ENCODE results near the gene PRDM16.

PRDM16 gene

DNA sequence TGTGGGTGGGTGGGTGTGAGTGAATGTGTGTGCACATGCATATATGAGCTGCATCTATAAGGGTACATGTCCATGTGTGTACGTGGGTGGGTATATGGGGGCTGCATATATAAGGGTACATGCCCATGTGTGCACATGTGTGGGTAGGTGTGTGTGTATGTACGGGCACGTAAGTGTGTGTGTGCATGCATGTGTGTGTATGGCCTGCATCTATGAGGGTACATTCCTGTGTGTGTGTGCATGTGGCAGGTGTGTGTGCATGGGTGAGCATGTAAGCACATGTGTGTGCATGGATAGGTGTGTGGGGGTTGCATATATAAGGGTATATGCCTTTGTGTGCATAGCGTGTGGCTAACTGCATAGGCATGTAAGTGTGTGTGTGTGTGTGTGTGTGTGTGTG lies 204.4 kb downstream of the PRDM16 start:
- 95% methylated on average over 4 of the region's 4 CpGs for WGBS
- no peak overlapping the region for H2BK5ac ChIP-seq (ENCODE audit: low read depth, low read length, poor library complexity, severe bottlenecking)
- no peak overlapping the region for H3K4me3 ChIP-seq (ENCODE audit: insufficient read depth in 1 of 2, low read depth in 1 of 2, low read length in 2 of 2)

DNA sequence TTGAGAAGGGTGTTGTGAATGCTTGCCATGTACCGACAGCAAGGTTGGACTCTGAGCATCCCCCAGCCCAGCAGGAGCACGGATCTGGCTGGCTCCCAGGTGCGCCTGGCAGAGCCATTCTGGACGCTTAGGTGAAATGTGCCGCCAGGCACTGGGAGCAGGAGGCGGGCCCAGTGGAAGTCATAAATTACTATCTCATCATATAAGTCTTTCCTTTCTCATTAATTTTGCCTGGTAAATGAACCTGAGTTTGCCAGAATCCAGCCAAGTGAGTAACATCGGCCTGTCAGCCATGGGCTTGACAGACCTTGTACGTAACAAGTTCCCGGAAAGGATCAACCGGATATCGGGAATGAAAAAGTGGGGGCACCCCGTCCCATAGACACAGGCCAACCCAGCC lies 206.0 kb downstream of the PRDM16 start:
- H3K36me3 ChIP-seq (ENCODE audit: control insufficient read depth in 1 of 2, insufficient read depth in 2 of 2, low read depth in 1 of 2, low read length in 2 of 2) = no peaks in the 10 kb centered on the region
- no peak overlapping the region for H3K4me2 ChIP-seq (ENCODE audit: low read length, poor library complexity, severe bottlenecking)
- H3K79me1 ChIP-seq (replicated peaks; ENCODE audit: low read length, poor library complexity, severe bottlenecking) = no peaks in the 10 kb centered on the region
- no peak overlapping the region for H3K9ac ChIP-seq (ENCODE audit: low read length)
- H2BK15ac ChIP-seq (ENCODE audit: low read depth, poor library complexity, severe bottlenecking) = no peak overlapping the region
- no peak overlapping the region for H2BK120ac ChIP-seq (ENCODE audit: low read depth, low read length)
- H3K27ac ChIP-seq (ENCODE audit: low read length, poor library complexity, severe bottlenecking) = no peak overlapping the region
- H3K9me3 ChIP-seq (ENCODE audit: control insufficient read depth, low read length) = no peaks in the 10 kb centered on the region
- no peak overlapping the region for H4K91ac ChIP-seq (ENCODE audit: low read length)
- H3K4ac ChIP-seq (ENCODE audit: low read depth in 1 of 2, low read length in 2 of 2) = no peak overlapping the region
- no peak overlapping the region for H2AK5ac ChIP-seq (ENCODE audit: low read length, severe bottlenecking)
- H3K27me3 ChIP-seq (ENCODE audit: control insufficient read depth in 1 of 2, insufficient read depth in 1 of 2, low read length in 2 of 2) = peaks cover 0 to 65% of the 10 kb centered on the region in 2 experiments
- H3K4me1 ChIP-seq (ENCODE audit: control insufficient read depth, insufficient read depth, low read depth, low read length) = no peaks in the 10 kb centered on the region
- no peak overlapping the region for H2AFZ ChIP-seq (ENCODE audit: low read depth, low read length)
- H3K23ac ChIP-seq (ENCODE audit: low read length in 2 of 2) = no peak overlapping the region
- no peak overlapping the region for H3K4me3 ChIP-seq (ENCODE audit: insufficient read depth in 1 of 2, low read depth in 1 of 2, low read length in 2 of 2)
- no peak overlapping the region for H2BK12ac ChIP-seq (ENCODE audit: low read length in 2 of 2)
- H3K18ac ChIP-seq (ENCODE audit: low read depth in 1 of 2, low read length in 2 of 2) = no peak overlapping the region
- WGBS = 91% methylated on average over 11 of the region's 12 CpGs
- DNase-seq = no peak
- no peak overlapping the region for H3K14ac ChIP-seq (ENCODE audit: low read length in 2 of 2)
- H4K8ac ChIP-seq (ENCODE audit: low read length) = no peak overlapping the region
- no peak overlapping the region for H2BK5ac ChIP-seq (ENCODE audit: low read depth, low read length, poor library complexity, severe bottlenecking)

More for the DNA sequence above, 204.4 kb downstream of the PRDM16 start:
- Histone ChIP-seq H3K9me3 (ENCODE audit: control insufficient read depth, low read length) (no peaks in the 10 kb centered on the region), H3K18ac (ENCODE audit: low read depth in 1 of 2, low read length in 2 of 2) (no peak overlapping the region), H4K91ac (ENCODE audit: low read length) (peak overlapping the region; percentile 34), H2BK15ac (ENCODE audit: low read depth, poor library complexity, severe bottlenecking) (no peak overlapping the region), H2BK120ac (ENCODE audit: low read depth, low read length) (no peak overlapping the region), H2AK5ac (ENCODE audit: low read length, severe bottlenecking) (no peak overlapping the region), H3K14ac (ENCODE audit: low read length in 2 of 2) (no peak overlapping the region), H3K36me3 (ENCODE audit: control insufficient read depth in 1 of 2, insufficient read depth in 2 of 2, low read depth in 1 of 2, low read length in 2 of 2) (no peaks in the 10 kb centered on the region), H3K4me1 (ENCODE audit: control insufficient read depth, insufficient read depth, low read depth, low read length) (no peaks in the 10 kb centered on the region), H2BK12ac (ENCODE audit: low read length in 2 of 2) (no peak overlapping the region), H3K23ac (ENCODE audit: low read length in 2 of 2) (no peak overlapping the region), H3K9ac (ENCODE audit: low read length) (no peak overlapping the region), H4K8ac (ENCODE audit: low read length) (no peak overlapping the region), H3K27me3 (ENCODE audit: control insufficient read depth in 1 of 2, insufficient read depth in 1 of 2, low read length in 2 of 2) (peaks cover 0 to 70% of the 10 kb centered on the region in 2 experiments), H3K4ac (ENCODE audit: low read depth in 1 of 2, low read length in 2 of 2) (no peak overlapping the region), H2AFZ (ENCODE audit: low read depth, low read length) (no peak overlapping the region), H3K27ac (ENCODE audit: low read length, poor library complexity, severe bottlenecking) (no peak overlapping the region), H3K4me2 (ENCODE audit: low read length, poor library complexity, severe bottlenecking) (no peak overlapping the region), H3K79me1 (replicated peaks; ENCODE audit: low read length, poor library complexity, severe bottlenecking) (no peaks in the 10 kb centered on the region)
- DNase-seq = no peak

DNA sequence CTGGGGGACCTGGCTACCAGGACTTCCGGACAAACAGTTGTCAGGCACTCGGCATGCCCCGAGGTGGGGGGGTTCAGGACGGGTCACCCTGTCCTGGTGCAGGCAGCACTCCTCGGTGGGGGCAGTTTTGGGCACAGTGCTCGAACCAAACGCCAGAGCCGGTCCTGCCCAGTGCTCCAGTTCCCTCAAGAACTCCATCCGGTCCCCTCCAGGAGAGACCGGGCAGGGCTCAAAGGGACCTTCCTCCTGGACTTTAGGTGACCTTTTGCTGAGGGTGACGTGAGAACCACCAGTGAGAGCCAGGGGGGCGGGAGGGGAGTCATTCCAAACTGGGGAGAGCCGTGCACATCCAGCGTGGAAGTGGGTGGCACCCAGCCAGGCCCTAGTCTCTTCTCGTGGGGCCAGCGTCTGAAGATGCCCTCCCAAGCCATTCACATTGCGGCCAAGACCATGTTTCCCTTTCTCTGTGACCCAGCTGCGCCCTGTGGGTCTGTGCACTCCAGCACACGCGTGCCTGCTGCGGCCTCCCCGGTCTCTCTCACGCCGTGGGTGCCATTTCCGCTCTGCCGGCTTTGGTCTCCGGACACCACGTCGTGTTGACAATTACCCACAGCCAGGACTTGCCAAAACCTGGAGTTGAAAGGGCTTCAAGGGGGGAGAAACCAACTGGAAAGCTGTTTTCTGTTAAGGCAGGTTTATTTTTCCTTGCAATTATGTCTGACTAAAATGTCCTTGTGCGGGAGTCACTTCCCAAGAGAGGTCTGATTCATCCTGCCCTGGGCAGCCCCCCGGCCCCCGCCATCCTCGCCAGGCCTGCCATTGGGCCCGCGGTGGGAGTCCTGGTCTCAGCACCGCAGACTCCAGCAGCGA lies 206.7 kb downstream of the PRDM16 start:
- H2BK15ac ChIP-seq (ENCODE audit: low read depth, poor library complexity, severe bottlenecking) = no peak overlapping the region
- H3K4me1 ChIP-seq (ENCODE audit: control insufficient read depth, insufficient read depth, low read depth, low read length) = no peaks in the 10 kb centered on the region
- 85% methylated on average over 37 of the region's 37 CpGs for WGBS
- H2AFZ ChIP-seq (ENCODE audit: low read depth, low read length) = no peak overlapping the region
- H2BK120ac ChIP-seq (ENCODE audit: low read depth, low read length) = no peak overlapping the region
- H3K27ac ChIP-seq (ENCODE audit: low read length, poor library complexity, severe bottlenecking) = no peak overlapping the region
- peaks cover 0 to 64% of the 10 kb centered on the region in 2 experiments for H3K27me3 ChIP-seq (ENCODE audit: control insufficient read depth in 1 of 2, insufficient read depth in 1 of 2, low read length in 2 of 2)
- H3K79me1 ChIP-seq (replicated peaks; ENCODE audit: low read length, poor library complexity, severe bottlenecking) = no peaks in the 10 kb centered on the region
- H3K9ac ChIP-seq (ENCODE audit: low read length) = no peak overlapping the region
- no peaks in the 10 kb centered on the region for H3K36me3 ChIP-seq (ENCODE audit: control insufficient read depth in 1 of 2, insufficient read depth in 2 of 2, low read depth in 1 of 2, low read length in 2 of 2)
- DNase-seq = no peak
- no peak overlapping the region for H4K8ac ChIP-seq (ENCODE audit: low read length)
- H2AK5ac ChIP-seq (ENCODE audit: low read length, severe bottlenecking) = no peak overlapping the region
- no peak overlapping the region for H3K14ac ChIP-seq (ENCODE audit: low read length in 2 of 2)
- no peak overlapping the region for H3K4me2 ChIP-seq (ENCODE audit: low read length, poor library complexity, severe bottlenecking)
- H4K91ac ChIP-seq (ENCODE audit: low read length) = no peak overlapping the region
- no peak overlapping the region for H2BK5ac ChIP-seq (ENCODE audit: low read depth, low read length, poor library complexity, severe bottlenecking)
- no peak overlapping the region for H3K4ac ChIP-seq (ENCODE audit: low read depth in 1 of 2, low read length in 2 of 2)
- no peak overlapping the region for H3K4me3 ChIP-seq (ENCODE audit: insufficient read depth in 1 of 2, low read depth in 1 of 2, low read length in 2 of 2)
- no peaks in the 10 kb centered on the region for H3K9me3 ChIP-seq (ENCODE audit: control insufficient read depth, low read length)
- H2BK12ac ChIP-seq (ENCODE audit: low read length in 2 of 2) = no peak overlapping the region
- no peak overlapping the region for H3K23ac ChIP-seq (ENCODE audit: low read length in 2 of 2)
- no peak overlapping the region for H3K18ac ChIP-seq (ENCODE audit: low read depth in 1 of 2, low read length in 2 of 2)

DNA sequence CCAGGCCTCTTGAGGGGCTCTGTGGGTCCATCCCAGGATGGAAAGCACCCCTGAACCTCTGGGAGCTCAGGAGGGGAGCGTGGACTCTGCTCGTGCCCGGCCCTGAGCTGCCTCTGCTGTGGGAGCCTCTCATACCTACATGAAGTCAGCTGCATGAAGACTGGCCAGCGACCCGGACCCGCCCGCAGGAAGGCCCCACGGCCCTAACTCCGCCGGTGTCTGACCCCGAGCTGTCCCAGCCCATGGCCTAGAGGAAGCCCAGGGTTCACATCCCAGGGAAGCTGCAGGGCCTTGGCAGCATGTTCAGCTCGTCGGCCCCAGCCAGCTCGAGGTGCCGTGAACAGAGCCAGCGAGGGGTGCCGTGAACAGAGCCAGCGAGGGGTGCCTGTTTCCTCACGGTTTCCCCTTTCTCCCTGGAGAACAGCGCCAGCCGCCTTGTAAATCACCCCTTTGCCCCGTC lies 207.4 kb downstream of the PRDM16 start:
- Histone ChIP-seq H2BK12ac (ENCODE audit: low read length in 2 of 2) (no peak overlapping the region), H3K27me3 (ENCODE audit: control insufficient read depth in 1 of 2, insufficient read depth in 1 of 2, low read length in 2 of 2) (peaks cover 0 to 64% of the 10 kb centered on the region in 2 experiments), H3K14ac (ENCODE audit: low read length in 2 of 2) (no peak overlapping the region), H3K9ac (ENCODE audit: low read length) (no peak overlapping the region), H3K4me2 (ENCODE audit: low read length, poor library complexity, severe bottlenecking) (no peak overlapping the region), H2BK5ac (ENCODE audit: low read depth, low read length, poor library complexity, severe bottlenecking) (no peak overlapping the region), H3K27ac (ENCODE audit: low read length, poor library complexity, severe bottlenecking) (no peak overlapping the region), H3K79me1 (replicated peaks; ENCODE audit: low read length, poor library complexity, severe bottlenecking) (no peaks in the 10 kb centered on the region), H3K4me3 (ENCODE audit: insufficient read depth in 1 of 2, low read depth in 1 of 2, low read length in 2 of 2) (no peak overlapping the region), H2BK120ac (ENCODE audit: low read depth, low read length) (no peak overlapping the region), H3K4ac (ENCODE audit: low read depth in 1 of 2, low read length in 2 of 2) (no peak overlapping the region), H2BK15ac (ENCODE audit: low read depth, poor library complexity, severe bottlenecking) (no peak overlapping the region), H4K91ac (ENCODE audit: low read length) (no peak overlapping the region), H3K23ac (ENCODE audit: low read length in 2 of 2) (no peak overlapping the region), H4K8ac (ENCODE audit: low read length) (no peak overlapping the region), H3K18ac (ENCODE audit: low read depth in 1 of 2, low read length in 2 of 2) (no peak overlapping the region), H2AK5ac (ENCODE audit: low read length, severe bottlenecking) (no peak overlapping the region), H3K36me3 (ENCODE audit: control insufficient read depth in 1 of 2, insufficient read depth in 2 of 2, low read depth in 1 of 2, low read length in 2 of 2) (no peaks in the 10 kb centered on the region), H3K4me1 (ENCODE audit: control insufficient read depth, insufficient read depth, low read depth, low read length) (no peaks in the 10 kb centered on the region), H2AFZ (ENCODE audit: low read depth, low read length) (no peak overlapping the region), H3K9me3 (ENCODE audit: control insufficient read depth, low read length) (no peaks in the 10 kb centered on the region)
- WGBS = 78% methylated on average over 22 of the region's 22 CpGs
- DNase-seq = no peak
